Nephron progenitor cell (in vitro differentiated cells): ENCODE results near the gene RSRC1.

ENCODE experiments used
- DNase-seq: peaks from one replicate; pipeline ENCODE4 v3.0.0; 2021
- H3K27ac Mint-ChIP-seq: 2 replicates; pipeline ENCODE4 v1.8.0; 2021; ENCODE audit warnings: mild to moderate bottlenecking, moderate library complexity, mixed read lengths
- H3K27me3 Mint-ChIP-seq: 2 replicates; pipeline ENCODE4 v1.8.0; 2021; ENCODE audit warnings: mild to moderate bottlenecking, low read depth, mixed read lengths; ENCODE audit not compliant: poor library complexity
- H3K36me3 Mint-ChIP-seq: 2 replicates; pipeline ENCODE4 v1.8.0; 2021; ENCODE audit warnings: low read depth, mixed read lengths
- H3K4me1 Mint-ChIP-seq: 2 replicates; pipeline ENCODE4 v1.8.0; 2021; ENCODE audit warnings: mixed read lengths
- H3K4me3 Mint-ChIP-seq: 2 replicates; pipeline ENCODE4 v1.8.0; 2021; ENCODE audit warnings: mild to moderate bottlenecking, moderate library complexity, mixed read lengths
- H3K9me3 Mint-ChIP-seq: 2 replicates; pipeline ENCODE4 v1.8.0; 2021; ENCODE audit warnings: mild to moderate bottlenecking, moderate library complexity, mixed read lengths
- TF ChIP-seq, protein P1 (sequence below): fragments of 200-600 bp; sonication (generic); IDR thresholded peaks from 2 replicates; pipeline ENCODE4 v1.5.0; 2021; ENCODE audit warnings: antibody characterized with exemption

Gene RSRC1

GRCh38 chr3:158354713-158355112, 244.8 kb downstream of the RSRC1 start:
- TF ChIP-seq, protein P1, sequence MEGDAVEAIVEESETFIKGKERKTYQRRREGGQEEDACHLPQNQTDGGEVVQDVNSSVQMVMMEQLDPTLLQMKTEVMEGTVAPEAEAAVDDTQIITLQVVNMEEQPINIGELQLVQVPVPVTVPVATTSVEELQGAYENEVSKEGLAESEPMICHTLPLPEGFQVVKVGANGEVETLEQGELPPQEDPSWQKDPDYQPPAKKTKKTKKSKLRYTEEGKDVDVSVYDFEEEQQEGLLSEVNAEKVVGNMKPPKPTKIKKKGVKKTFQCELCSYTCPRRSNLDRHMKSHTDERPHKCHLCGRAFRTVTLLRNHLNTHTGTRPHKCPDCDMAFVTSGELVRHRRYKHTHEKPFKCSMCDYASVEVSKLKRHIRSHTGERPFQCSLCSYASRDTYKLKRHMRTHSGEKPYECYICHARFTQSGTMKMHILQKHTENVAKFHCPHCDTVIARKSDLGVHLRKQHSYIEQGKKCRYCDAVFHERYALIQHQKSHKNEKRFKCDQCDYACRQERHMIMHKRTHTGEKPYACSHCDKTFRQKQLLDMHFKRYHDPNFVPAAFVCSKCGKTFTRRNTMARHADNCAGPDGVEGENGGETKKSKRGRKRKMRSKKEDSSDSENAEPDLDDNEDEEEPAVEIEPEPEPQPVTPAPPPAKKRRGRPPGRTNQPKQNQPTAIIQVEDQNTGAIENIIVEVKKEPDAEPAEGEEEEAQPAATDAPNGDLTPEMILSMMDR = no peak
- Mint-ChIP-seq H3K27me3 (no peaks in the 10 kb centered on the region), H3K4me1 (no peaks in the 10 kb centered on the region), H3K4me3 (no peak overlapping the region), H3K36me3 (no peaks in the 10 kb centered on the region), H3K9me3 (no peaks in the 10 kb centered on the region), H3K27ac (no peak overlapping the region)
- DNase-seq = no peak

DNA sequence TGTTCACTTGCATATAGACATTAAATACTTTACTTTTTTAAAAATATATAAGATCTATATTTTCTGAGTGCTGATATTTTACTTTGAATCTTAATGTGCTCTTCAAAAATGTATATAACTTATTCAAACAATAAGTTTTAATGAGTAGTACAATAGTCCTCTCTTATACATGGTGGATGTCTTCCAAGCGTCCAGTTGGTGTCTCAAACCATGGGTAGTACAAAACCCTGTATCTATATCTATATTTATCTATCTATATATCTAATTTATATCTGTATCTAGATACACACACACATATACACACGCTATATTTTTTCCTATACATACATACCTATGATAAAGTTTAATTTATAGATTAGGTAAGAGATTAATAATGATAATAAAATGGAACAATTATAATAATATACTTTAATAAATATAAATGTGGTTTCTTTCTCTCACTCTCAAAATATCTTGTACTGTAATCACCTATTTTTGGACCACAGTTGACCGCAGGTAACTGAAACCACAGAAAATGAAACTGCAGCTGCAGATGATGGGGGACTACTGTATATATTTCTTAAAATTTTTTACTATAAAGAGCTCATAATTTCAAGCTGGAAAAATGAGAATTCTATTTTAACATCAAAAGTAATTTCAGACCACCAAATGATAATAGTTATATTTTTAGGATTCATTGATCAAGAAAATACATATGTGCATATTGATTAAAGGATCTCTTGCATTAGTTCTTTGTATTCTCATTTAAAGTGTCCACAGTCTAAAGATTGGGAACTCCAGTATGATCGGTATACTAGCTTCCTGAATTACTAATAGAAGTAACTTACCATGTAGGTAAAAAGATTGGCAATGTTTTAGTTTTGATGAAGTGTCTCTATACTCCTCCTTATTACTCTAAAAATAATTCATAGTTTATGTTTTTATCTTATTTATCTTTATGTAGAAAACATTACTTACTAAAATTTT, 246.0 kb downstream of the RSRC1 start:
- no peak for DNase-seq
- H3K36me3 Mint-ChIP-seq = no peaks in the 10 kb centered on the region
- TF ChIP-seq, protein P1 = no peak
- no peak overlapping the region for H3K27ac Mint-ChIP-seq
- no peaks in the 10 kb centered on the region for H3K9me3 Mint-ChIP-seq
- no peaks in the 10 kb centered on the region for H3K4me1 Mint-ChIP-seq
- no peaks in the 10 kb centered on the region for H3K27me3 Mint-ChIP-seq
- H3K4me3 Mint-ChIP-seq = no peak overlapping the region

DNA sequence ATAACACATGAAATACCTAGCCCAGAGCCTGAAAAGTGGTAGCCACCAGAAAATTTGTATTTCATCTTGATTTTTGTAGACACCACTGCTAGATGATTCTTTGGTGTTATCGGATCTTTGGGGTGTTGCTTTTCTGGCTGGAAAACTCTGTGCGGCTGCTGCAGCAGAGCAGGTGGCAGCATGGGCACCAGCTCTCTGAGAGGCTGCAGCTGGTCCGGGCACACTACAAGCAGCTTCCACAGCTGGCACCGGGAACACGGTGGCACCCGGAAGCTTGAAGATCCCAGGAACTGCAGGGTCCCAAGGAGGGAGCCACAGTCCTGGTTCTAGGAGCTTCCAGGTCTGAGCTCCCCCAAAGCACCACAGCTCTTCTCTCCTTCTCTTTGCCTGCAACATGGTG, 249.4 kb downstream of the RSRC1 start:
- H3K27ac Mint-ChIP-seq = no peak overlapping the region
- no peaks in the 10 kb centered on the region for H3K4me1 Mint-ChIP-seq
- H3K27me3 Mint-ChIP-seq = no peaks in the 10 kb centered on the region
- no peaks in the 10 kb centered on the region for H3K9me3 Mint-ChIP-seq
- TF ChIP-seq, protein P1 = no peak
- H3K4me3 Mint-ChIP-seq = no peak overlapping the region
- DNase-seq = no peak
- no peaks in the 10 kb centered on the region for H3K36me3 Mint-ChIP-seq

GRCh38 chr3:158360756-158361448, 251.0 kb downstream of the RSRC1 start:
- peaks cover 5% of the 10 kb centered on the region for H3K9me3 Mint-ChIP-seq
- no peaks in the 10 kb centered on the region for H3K4me1 Mint-ChIP-seq

GRCh38 chr3:158368271-158368670, 258.4 kb downstream of the RSRC1 start:
- TF ChIP-seq, protein P1 = no peak
- no peak for DNase-seq
- H3K4me3 Mint-ChIP-seq = no peak overlapping the region
- peaks cover 8% of the 10 kb centered on the region for H3K36me3 Mint-ChIP-seq
- no peaks in the 10 kb centered on the region for H3K27me3 Mint-ChIP-seq
- H3K4me1 Mint-ChIP-seq = no peaks in the 10 kb centered on the region
- H3K27ac Mint-ChIP-seq = no peak overlapping the region
- H3K9me3 Mint-ChIP-seq = peaks cover 18% of the 10 kb centered on the region

More at GRCh38 chr3:158360756-158361448, 251.0 kb downstream of the RSRC1 start:
- H3K4me3 Mint-ChIP-seq = no peak overlapping the region
- H3K27me3 Mint-ChIP-seq = no peaks in the 10 kb centered on the region
- DNase-seq = no peak
- H3K27ac Mint-ChIP-seq = no peak overlapping the region
- TF ChIP-seq, protein P1 = no peak
- H3K36me3 Mint-ChIP-seq = peaks cover 4% of the 10 kb centered on the region
